Neural cell (in vitro differentiated cells): ENCODE results near the gene FBXO5. TPM values are rescaled to one million over a fixed set of nuclear protein-coding genes. Genes with fewer than 3 reads are reported as not detected.

Source experiments
- H2AFZ ChIP-seq: fragments of 200-600, 300-800 bp; sonication (generic), shearing (Covaris generic); 2 replicates; pipeline ENCODE4 v1.6.0; 2014; ENCODE audit warnings: low read depth, mild to moderate bottlenecking, antibody characterized with exemption, low read length, moderate library complexity
- H3F3A ChIP-seq: fragments of 200-600 bp; shearing (Covaris generic); 2 replicates; pipeline ENCODE4 v1.6.1; 2016; ENCODE audit warnings: mild to moderate bottlenecking, moderate library complexity, mixed read lengths, antibody characterized with exemption, low read length; ENCODE audit not compliant: insufficient read depth, poor library complexity, severe bottlenecking
- H3K27ac ChIP-seq: fragments of 200-600, 300-800 bp; sonication (generic), shearing (Covaris generic); 2 replicates; pipeline ENCODE4 v1.5.1; 2014; ENCODE audit warnings: mild to moderate bottlenecking, low read length, moderate library complexity
- H3K27me3 ChIP-seq: fragments of 300-800, 200-600 bp; sonication (generic), shearing (Covaris generic); 2 replicates; pipeline ENCODE4 v1.6.0; 2014; ENCODE audit warnings: mild to moderate bottlenecking, low read depth, low read length, moderate library complexity; ENCODE audit not compliant: insufficient read depth
- H3K36me3 ChIP-seq: fragments of 300-800, 200-600 bp; sonication (generic), shearing (Covaris generic); 2 replicates; pipeline ENCODE4 v1.5.1; 2014; ENCODE audit warnings: mild to moderate bottlenecking, antibody characterized with exemption, low read length, moderate library complexity; ENCODE audit not compliant: insufficient read depth
- H3K4me2 ChIP-seq: fragments of 300-800, 200-600 bp; sonication (generic), shearing (Covaris generic); 2 replicates; pipeline ENCODE4 v1.6.0; 2014; ENCODE audit warnings: mild to moderate bottlenecking, low read length
- H3K4me3 ChIP-seq: fragments of 300-800, 200-600 bp; sonication (generic), shearing (Covaris generic); 2 replicates; pipeline ENCODE4 v1.5.1; 2014; ENCODE audit warnings: mild to moderate bottlenecking, low read length, moderate library complexity
- H3K79me2 ChIP-seq: fragments of 200-600 bp; shearing (Covaris generic); replicated peaks from 2 replicates; pipeline ENCODE4 v1.6.0; 2014; ENCODE audit warnings: mild to moderate bottlenecking, low read length, moderate library complexity; ENCODE audit not compliant: insufficient read depth
- H3K9ac ChIP-seq: fragments of 300-800, 200-600 bp; sonication (generic), shearing (Covaris generic); 2 replicates; pipeline ENCODE4 v1.6.1; 2016; ENCODE audit warnings: mild to moderate bottlenecking, low read length, mixed read lengths
- H3K9me2 ChIP-seq: fragments of 200-600 bp; shearing (Covaris generic); 2 replicates; pipeline ENCODE4 v1.6.1; 2016; ENCODE audit warnings: mild to moderate bottlenecking, low read length, mixed read lengths; ENCODE audit not compliant: insufficient read depth
- H3K9me3 ChIP-seq: fragments of 200-600, 300-800 bp; sonication (generic), shearing (Covaris generic); 2 replicates; pipeline ENCODE4 v1.6.1; 2016; ENCODE audit warnings: mild to moderate bottlenecking, mixed run types, low read length, moderate library complexity, mixed read lengths
- H4K20me1 ChIP-seq: fragments of 200-600 bp; shearing (Covaris generic); 2 replicates; pipeline ENCODE4 v1.6.1; 2016; ENCODE audit warnings: mild to moderate bottlenecking, mixed run types; ENCODE audit not compliant: insufficient read depth
- CTCF ChIP-seq: fragments of 450-650 bp; IDR thresholded peaks from 2 replicates; pipeline ENCODE4 v1.5.1; 2014; ENCODE audit warnings: antibody characterized with exemption, mild to moderate bottlenecking, moderate library complexity; ENCODE audit not compliant: poor library complexity, severe bottlenecking
- EP300 ChIP-seq: fragments of 450-650 bp; conservative IDR thresholded peaks from 2 replicates; pipeline ENCODE4 v1.6.1; 2014; ENCODE audit warnings: antibody characterized with exemption, mild to moderate bottlenecking, moderate library complexity; ENCODE audit not compliant: poor library complexity, severe bottlenecking
- EZH2 ChIP-seq: fragments of 200-600, 300-800 bp; shearing (Covaris generic), sonication (generic); IDR thresholded peaks from 2 replicates; pipeline ENCODE4 v1.6.1; 2014; ENCODE audit warnings: antibody characterized with exemption, low read length, borderline replicate concordance, mild to moderate bottlenecking; ENCODE audit not compliant: insufficient read depth, poor library complexity, severe bottlenecking
- MXI1 ChIP-seq: fragments of 450-650 bp; conservative IDR thresholded peaks from 2 replicates; pipeline ENCODE4 v1.6.1; 2014; ENCODE audit warnings: antibody characterized with exemption, mild to moderate bottlenecking; ENCODE audit not compliant: poor library complexity, severe bottlenecking
- POLR2AphosphoS5 ChIP-seq: IDR thresholded peaks from 2 replicates; pipeline ENCODE4 v1.6.1; 2012
- RAD21 ChIP-seq: fragments of 450-650 bp; conservative IDR thresholded peaks from 2 replicates; pipeline ENCODE4 v1.6.1; 2014; ENCODE audit warnings: antibody characterized with exemption, mild to moderate bottlenecking, moderate library complexity
- REST ChIP-seq: IDR thresholded peaks from 2 replicates; pipeline ENCODE4 v1.6.1; 2012; ENCODE audit warnings: borderline replicate concordance
- SMC3 ChIP-seq: fragments of 450-650 bp; conservative IDR thresholded peaks from 2 replicates; pipeline ENCODE4 v1.6.1; 2014; ENCODE audit warnings: antibody characterized with exemption, mild to moderate bottlenecking, moderate library complexity; ENCODE audit not compliant: poor library complexity
- TAF1 ChIP-seq: IDR thresholded peaks from 2 replicates; pipeline ENCODE4 v1.6.1; 2012; ENCODE audit warnings: low read depth
- polyA plus RNA-seq: library from polyadenylated mRNA; depleted of rRNA; stranded (reverse); fragments of >200 nt; gene quantifications from 2 replicates; pipeline ENCODE4 v1.2.3, GENCODE V29; 2014

Gene FBXO5
- polyA plus RNA-seq, 1 donor from 2014 or later, result 8.7 TPM

GRCh38 chr6:152981219-152981618, 1.6 kb downstream of the FBXO5 start:
- H3K27ac ChIP-seq, result no peak overlapping the region
- H3K9me3 ChIP-seq, result no peaks in the 10 kb centered on the region
- H3K27me3 ChIP-seq, result no peaks in the 10 kb centered on the region
- peaks cover 83% of the 10 kb centered on the region for H3K79me2 ChIP-seq
- H3K9me2 ChIP-seq, result no peaks in the 10 kb centered on the region
- no peak overlapping the region for H3K9ac ChIP-seq
- no peak for TF ChIP-seq POLR2AphosphoS5
- no peak for TF ChIP-seq REST
- TF ChIP-seq RAD21, result no peak
- H3K4me2 ChIP-seq, result peak overlapping the region; percentile 27
- peak overlapping the region; percentile 28 for H3K4me3 ChIP-seq
- no peaks in the 10 kb centered on the region for H3K36me3 ChIP-seq
- no peak overlapping the region for H2AFZ ChIP-seq
- H3F3A ChIP-seq, result peaks cover 3% of the 10 kb centered on the region
- peaks cover 2% of the 10 kb centered on the region for H4K20me1 ChIP-seq

GRCh38 chr6:152980656-152981055, 2.2 kb downstream of the FBXO5 start:
- Histone ChIP-seq H3K9me3 (no peaks in the 10 kb centered on the region), H3K36me3 (no peaks in the 10 kb centered on the region), H3K4me2 (peak overlapping the region; percentile 27), H3K27ac (no peak overlapping the region), H2AFZ (no peak overlapping the region), H3K9ac (no peak overlapping the region), H3K79me2 (peaks cover 85% of the 10 kb centered on the region), H3K27me3 (no peaks in the 10 kb centered on the region), H3K9me2 (no peaks in the 10 kb centered on the region), H4K20me1 (peaks cover 2% of the 10 kb centered on the region), H3F3A (peaks cover 3% of the 10 kb centered on the region), H3K4me3 (no peak overlapping the region)
- TF ChIP-seq MXI1, result no peak
- TF ChIP-seq TAF1, result no peak
- TF ChIP-seq CTCF, result no peak
- TF ChIP-seq SMC3, result no peak
- TF ChIP-seq REST, result no peak
- no peak for TF ChIP-seq EZH2
- TF ChIP-seq RAD21, result no peak
- no peak for TF ChIP-seq POLR2AphosphoS5
- TF ChIP-seq EP300, result no peak
